Astrocyte (in vitro differentiated cells and primary cell): Measurements from ENCODE around the gene TTYH1. TPM values are rescaled to one million over a fixed set of nuclear protein-coding genes. Genes with fewer than 3 reads are reported as not detected.

Experiments used
- DNase-seq: peaks from one replicate; pipeline ENCODE4 v3.0.0-alpha.2; 2010; ENCODE audit warnings: low read depth
- FAIRE-seq: peaks from 2 replicates; lab custom pipeline; 2011; peaks lifted over from hg19 to GRCh38; lab: Jason Lieb, UNC
- H2AFZ ChIP-seq: 2 replicates; pipeline ENCODE4 v1.6.0; 2012; ENCODE audit warnings: low read depth, low read length, inconsistent platforms
- H3K27ac ChIP-seq: 2 replicates; pipeline ENCODE4 v1.5.1; 2011; ENCODE audit warnings: low read depth, low read length, inconsistent platforms
- H3K27me3 ChIP-seq: 2 replicates; pipeline ENCODE4 v1.6.0; 2011; ENCODE audit warnings: low read length, inconsistent platforms; ENCODE audit not compliant: insufficient read depth
- H3K36me3 ChIP-seq: 2 replicates; pipeline ENCODE4 v1.5.1; 2011; ENCODE audit warnings: low read length, inconsistent platforms; ENCODE audit not compliant: insufficient read depth
- H3K4me1 ChIP-seq: 2 replicates; pipeline ENCODE4 v1.5.1; 2011; ENCODE audit warnings: low read length, inconsistent platforms; ENCODE audit not compliant: insufficient read depth
- H3K4me2 ChIP-seq: 2 replicates; pipeline ENCODE4 v1.6.0; 2012; ENCODE audit warnings: low read length, inconsistent platforms
- H3K4me3 ChIP-seq: 2 replicates; pipeline ENCODE4 v1.5.1; 2011; ENCODE audit warnings: low read depth, mild to moderate bottlenecking, low read length, inconsistent platforms; ENCODE audit not compliant: insufficient read depth
- H3K79me2 ChIP-seq: 2 replicates; pipeline ENCODE4 v1.6.0; 2012; ENCODE audit warnings: mild to moderate bottlenecking, low read length, inconsistent platforms; ENCODE audit not compliant: insufficient read depth
- H3K9ac ChIP-seq: 2 replicates; pipeline ENCODE4 v1.6.0; 2012; ENCODE audit warnings: mild to moderate bottlenecking, low read length, inconsistent platforms
- H3K9me3 ChIP-seq: 2 replicates; pipeline ENCODE4 v1.5.1; 2012; ENCODE audit warnings: low read depth, mild to moderate bottlenecking, low read length, inconsistent platforms; ENCODE audit not compliant: insufficient read depth
- H4K20me1 ChIP-seq: 2 replicates; pipeline ENCODE4 v1.6.0; 2012; ENCODE audit warnings: low read length, inconsistent platforms; ENCODE audit not compliant: insufficient read depth
- H3K27ac Mint-ChIP-seq: one replicate; pipeline ENCODE4 v1.8.0; 2021; ENCODE audit warnings: mild to moderate bottlenecking, mixed read lengths; ENCODE audit not compliant: unreplicated experiment
- H3K27me3 Mint-ChIP-seq: one replicate; pipeline ENCODE4 v1.8.0; 2021; ENCODE audit warnings: low read depth, mixed read lengths; ENCODE audit not compliant: unreplicated experiment
- H3K36me3 Mint-ChIP-seq: one replicate; pipeline ENCODE4 v1.8.0; 2021; ENCODE audit warnings: low read depth, mixed read lengths; ENCODE audit not compliant: unreplicated experiment
- H3K4me1 Mint-ChIP-seq: one replicate; pipeline ENCODE4 v1.8.0; 2021; ENCODE audit warnings: low read depth, mixed read lengths; ENCODE audit not compliant: unreplicated experiment
- H3K4me3 Mint-ChIP-seq: one replicate; pipeline ENCODE4 v1.8.0; 2021; ENCODE audit warnings: mild to moderate bottlenecking, moderate library complexity, mixed read lengths; ENCODE audit not compliant: unreplicated experiment
- H3K9me3 Mint-ChIP-seq: one replicate; pipeline ENCODE4 v1.8.0; 2021; ENCODE audit warnings: mild to moderate bottlenecking, mixed read lengths; ENCODE audit not compliant: unreplicated experiment
- EZH2 ChIP-seq: IDR thresholded peaks from 2 replicates; pipeline ENCODE4 v1.6.1; 2012; ENCODE audit warnings: mild to moderate bottlenecking, low read length, inconsistent platforms; ENCODE audit not compliant: insufficient read depth
- total RNA-seq: library from RNA; stranded (reverse); gene quantifications from 2 replicates; pipeline ENCODE4 v1.2.1, GENCODE V29; 2021
- TF ChIP-seq, protein P1 (sequence below): IDR thresholded peaks from 2 replicates; pipeline ENCODE4 v1.5.1; 2011; ENCODE audit warnings: low read depth, mild to moderate bottlenecking, inconsistent platforms, low read length, moderate library complexity; ENCODE audit not compliant: insufficient read depth

TTYH1 gene
- total RNA-seq, 1 donor from 2014 or later = 8.4 TPM

DNA sequence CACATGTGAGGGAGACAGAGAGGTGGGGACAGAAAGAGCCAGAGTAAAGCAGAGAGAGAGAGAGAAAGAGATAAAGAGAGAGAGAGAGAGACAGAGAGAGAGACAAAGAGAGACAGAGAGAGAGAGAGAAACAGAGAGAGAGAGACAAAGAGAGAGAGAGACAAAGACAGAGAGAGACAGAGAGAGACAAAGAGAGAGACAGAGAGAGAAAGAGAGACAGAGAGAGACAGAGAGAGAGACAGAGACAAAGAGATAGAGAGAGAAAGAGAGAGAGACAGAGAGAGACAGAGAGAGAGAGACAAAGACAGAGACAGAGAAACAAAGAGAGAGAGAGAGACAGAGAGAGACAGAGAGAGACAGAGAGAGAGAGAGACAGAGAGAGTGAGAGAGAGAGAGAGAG lies 4.2 kb upstream of the TTYH1 start:
- TF ChIP-seq EZH2 = no peak
- TF ChIP-seq, protein P1, sequence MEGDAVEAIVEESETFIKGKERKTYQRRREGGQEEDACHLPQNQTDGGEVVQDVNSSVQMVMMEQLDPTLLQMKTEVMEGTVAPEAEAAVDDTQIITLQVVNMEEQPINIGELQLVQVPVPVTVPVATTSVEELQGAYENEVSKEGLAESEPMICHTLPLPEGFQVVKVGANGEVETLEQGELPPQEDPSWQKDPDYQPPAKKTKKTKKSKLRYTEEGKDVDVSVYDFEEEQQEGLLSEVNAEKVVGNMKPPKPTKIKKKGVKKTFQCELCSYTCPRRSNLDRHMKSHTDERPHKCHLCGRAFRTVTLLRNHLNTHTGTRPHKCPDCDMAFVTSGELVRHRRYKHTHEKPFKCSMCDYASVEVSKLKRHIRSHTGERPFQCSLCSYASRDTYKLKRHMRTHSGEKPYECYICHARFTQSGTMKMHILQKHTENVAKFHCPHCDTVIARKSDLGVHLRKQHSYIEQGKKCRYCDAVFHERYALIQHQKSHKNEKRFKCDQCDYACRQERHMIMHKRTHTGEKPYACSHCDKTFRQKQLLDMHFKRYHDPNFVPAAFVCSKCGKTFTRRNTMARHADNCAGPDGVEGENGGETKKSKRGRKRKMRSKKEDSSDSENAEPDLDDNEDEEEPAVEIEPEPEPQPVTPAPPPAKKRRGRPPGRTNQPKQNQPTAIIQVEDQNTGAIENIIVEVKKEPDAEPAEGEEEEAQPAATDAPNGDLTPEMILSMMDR = no peak
- Histone ChIP-seq H3K4me2 (no peak overlapping the region), H3K79me2 (no peaks in the 10 kb centered on the region), H3K4me3 (no peak overlapping the region), H2AFZ (no peak overlapping the region), H3K27me3 (peaks cover 7% of the 10 kb centered on the region), H3K27ac (no peak overlapping the region), H3K9ac (no peak overlapping the region), H4K20me1 (no peaks in the 10 kb centered on the region), H3K4me1 (no peaks in the 10 kb centered on the region), H3K36me3 (no peaks in the 10 kb centered on the region), H3K9me3 (peaks cover 6% of the 10 kb centered on the region)
- H3K27me3 Mint-ChIP-seq = peaks cover 33% of the 10 kb centered on the region
- H3K4me3 Mint-ChIP-seq = no peak overlapping the region
- no peak for FAIRE-seq
- no peaks in the 10 kb centered on the region for H3K9me3 Mint-ChIP-seq
- no peak for DNase-seq
- no peaks in the 10 kb centered on the region for H3K4me1 Mint-ChIP-seq
- H3K36me3 Mint-ChIP-seq = no peaks in the 10 kb centered on the region
- peak overlapping the region; percentile 70 for H3K27ac Mint-ChIP-seq

DNA sequence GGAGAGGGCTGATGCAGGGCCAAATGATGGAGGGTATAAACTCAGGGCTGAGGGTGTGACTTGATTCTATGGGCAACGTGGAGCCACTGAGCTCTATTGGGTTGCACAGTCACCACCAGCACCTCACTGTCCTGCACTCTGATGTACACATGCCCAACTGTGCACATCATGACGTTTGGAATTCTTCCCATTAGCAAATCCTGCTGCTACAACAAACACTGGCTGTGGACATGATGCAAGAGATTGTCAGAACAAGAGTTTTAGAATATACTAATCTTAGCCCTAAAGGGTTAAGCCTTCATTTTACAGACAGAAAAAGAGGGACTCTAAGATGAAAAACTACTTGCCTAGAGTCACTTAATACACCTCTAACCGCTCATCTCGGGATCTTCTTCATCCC lies 2.4 kb upstream of the TTYH1 start:
- no peak for TF ChIP-seq EZH2
- TF ChIP-seq, protein P1 = no peak
- H3K4me2 ChIP-seq = no peak overlapping the region
- no peak overlapping the region for H3K4me3 Mint-ChIP-seq

DNA sequence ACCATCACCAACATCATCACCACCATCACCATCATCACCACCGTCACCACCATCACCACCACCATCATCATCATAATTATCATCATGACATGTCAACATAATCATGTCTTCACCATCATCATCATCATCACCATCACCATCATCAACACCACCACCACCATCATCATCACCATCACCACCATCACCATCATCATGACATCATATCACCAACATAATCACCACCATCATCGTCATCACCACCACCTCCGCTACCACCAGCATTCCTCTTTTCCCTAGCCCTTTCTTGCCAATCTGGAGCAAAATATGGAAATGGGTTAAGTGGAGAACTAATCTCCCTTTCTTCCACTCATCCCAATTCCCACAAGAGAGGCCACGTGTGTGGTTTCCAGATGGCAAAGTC lies 1.1 kb upstream of the TTYH1 start:
- H3K27me3 ChIP-seq = peaks cover 24% of the 10 kb centered on the region
- peaks cover 36% of the 10 kb centered on the region for H3K27me3 Mint-ChIP-seq
- H3K9me3 Mint-ChIP-seq = no peaks in the 10 kb centered on the region

More for the DNA sequence above, 2.4 kb upstream of the TTYH1 start:
- Histone ChIP-seq H4K20me1 (no peaks in the 10 kb centered on the region), H3K27ac (no peak overlapping the region), H3K27me3 (peaks cover 24% of the 10 kb centered on the region), H3K79me2 (no peaks in the 10 kb centered on the region), H3K36me3 (no peaks in the 10 kb centered on the region), H3K9me3 (peaks cover 5% of the 10 kb centered on the region), H3K9ac (no peak overlapping the region), H3K4me1 (no peaks in the 10 kb centered on the region), H2AFZ (no peak overlapping the region), H3K4me3 (no peak overlapping the region)
- DNase-seq = no peak
- FAIRE-seq = no peak
- Mint-ChIP-seq H3K27ac (no peak overlapping the region), H3K4me1 (peaks cover 2% of the 10 kb centered on the region), H3K9me3 (no peaks in the 10 kb centered on the region), H3K36me3 (no peaks in the 10 kb centered on the region), H3K27me3 (peaks cover 36% of the 10 kb centered on the region)

More for the DNA sequence above, 1.1 kb upstream of the TTYH1 start:
- no peak for DNase-seq
- Histone ChIP-seq H3K79me2 (no peaks in the 10 kb centered on the region), H4K20me1 (no peaks in the 10 kb centered on the region), H3K36me3 (no peaks in the 10 kb centered on the region), H3K27ac (no peak overlapping the region), H3K4me1 (no peaks in the 10 kb centered on the region), H3K4me3 (no peak overlapping the region), H3K4me2 (no peak overlapping the region), H2AFZ (no peak overlapping the region), H3K9me3 (peaks cover 3% of the 10 kb centered on the region), H3K9ac (no peak overlapping the region)
- TF ChIP-seq, protein P1 = no peak
- TF ChIP-seq EZH2 = no peak
- Mint-ChIP-seq H3K4me1 (peaks cover 7% of the 10 kb centered on the region), H3K36me3 (no peaks in the 10 kb centered on the region), H3K27ac (no peak overlapping the region), H3K4me3 (no peak overlapping the region)
- FAIRE-seq = no peak
